CD8-positive, alpha-beta memory T cell (primary cell): Measurements from ENCODE around the gene MAML1. TPM values are rescaled to one million over a fixed set of nuclear protein-coding genes. Genes with fewer than 3 reads are reported as not detected.

ENCODE experiments used
- CTCF ChIA-PET: fragments of 350-600 bp; sonication (Branson Sonifier 250); formaldehyde crosslinking; loops from one replicate; lab custom pipeline; 2021; ENCODE audit warnings: antibody characterized with exemption; lab: Charles Lee
- POLR2A ChIA-PET: fragments of 350-600 bp; sonication (Branson Sonifier 250); formaldehyde crosslinking; loops from one replicate; lab custom pipeline; 2021; ENCODE audit warnings: antibody characterized with exemption; lab: Charles Lee
- DNase-seq, 5 donors: peaks; one replicate each; pipeline versions ENCODE4 v3.0.0 to v3.0.0-alpha.2; 2020 to 2022; ENCODE audit warnings: mixed read lengths in 1 of 5
- H3K27ac ChIP-seq: one replicate; pipeline ENCODE4 v1.7.0; 2013; ENCODE audit warnings: low read depth, mild to moderate bottlenecking, low read length, moderate library complexity
- H3K27me3 ChIP-seq: 2 replicates; pipeline ENCODE4 v1.7.0; 2013; ENCODE audit warnings: low read length, mild to moderate bottlenecking; ENCODE audit not compliant: insufficient read depth, poor library complexity, severe bottlenecking
- H3K36me3 ChIP-seq: 2 replicates; pipeline ENCODE4 v1.7.0; 2013; ENCODE audit warnings: mild to moderate bottlenecking, low read length, moderate library complexity; ENCODE audit not compliant: insufficient read depth
- H3K4me1 ChIP-seq: 2 replicates; pipeline ENCODE4 v1.7.0; 2013; ENCODE audit warnings: mild to moderate bottlenecking, low read length, moderate library complexity; ENCODE audit not compliant: insufficient read depth
- H3K4me3 ChIP-seq: 2 replicates; pipeline ENCODE4 v1.7.0; 2013; ENCODE audit warnings: mild to moderate bottlenecking, low read length
- H3K9me3 ChIP-seq: 2 replicates; pipeline ENCODE4 v1.7.0; 2013; ENCODE audit warnings: mild to moderate bottlenecking, low read length
- H3K27ac Mint-ChIP-seq, 8 donors: one replicate each; pipeline ENCODE4 v1.8.0; 2020 to 2021; ENCODE audit warnings: mixed read lengths in 8 of 8, mild to moderate bottlenecking in 6 of 8, inconsistent platforms in 3 of 8, moderate library complexity in 3 of 8
- H3K27me3 Mint-ChIP-seq, 2 donors: one replicate each; pipeline ENCODE4 v1.8.0; 2020 to 2021; ENCODE audit warnings: mixed read lengths in 2 of 2, mild to moderate bottlenecking in 1 of 2, moderate library complexity in 1 of 2
- H3K36me3 Mint-ChIP-seq, 3 donors: one replicate each; pipeline ENCODE4 v1.8.0; 2020 to 2021; ENCODE audit warnings: mixed read lengths in 3 of 3, inconsistent platforms in 1 of 3, mild to moderate bottlenecking in 1 of 3
- H3K4me1 Mint-ChIP-seq, 3 donors: one replicate each; pipeline ENCODE4 v1.8.0; 2020 to 2021; ENCODE audit warnings: mixed read lengths in 3 of 3, inconsistent platforms in 1 of 3, mild to moderate bottlenecking in 1 of 3
- H3K4me3 Mint-ChIP-seq, 7 donors: one replicate each; pipeline ENCODE4 v1.8.0; 2020 to 2021; ENCODE audit warnings: mixed read lengths in 7 of 7, mild to moderate bottlenecking in 6 of 7, moderate library complexity in 4 of 7, inconsistent platforms in 2 of 7
- H3K9me3 Mint-ChIP-seq, 5 donors: one replicate each; pipeline ENCODE4 v1.8.0; 2020 to 2022; ENCODE audit warnings: mixed read lengths in 5 of 5, mild to moderate bottlenecking in 3 of 5, moderate library complexity in 2 of 5, inconsistent platforms in 1 of 5
- polyA plus RNA-seq: library from polyadenylated mRNA; unstranded; fragments of 300-500 nt; fragmentation: Illumina TruSeq; gene quantifications from one replicate; pipeline ENCODE4 v1.2.3, GENCODE V29; 2021
- total RNA-seq, 2 experiments: library from RNA; stranded (reverse); gene quantifications; one replicate each; pipeline ENCODE4 v1.2.3, GENCODE V29; 2021

MAML1 gene
- total and polyA plus RNA-seq, 3 experiments from 2014 or later: 9.1 to 30.9 (median 30.4) TPM

GRCh38 chr5:179753971-179754370 is 21.3 kb downstream of the MAML1 start:
- no peaks in the 10 kb centered on the region for H3K9me3 Mint-ChIP-seq
- H3K36me3 Mint-ChIP-seq: peaks cover 0 to 24% (median 3%) of the 10 kb centered on the region in 3 donors
- H3K27ac Mint-ChIP-seq: peak overlapping the region in 3 of 8 donors; percentile 50 to 53 (median 51)
- CTCF ChIA-PET: interaction anchor here (1.2 to 1.4 kb wide), 2 partner anchors 9 to 15 kb away, joined by 3 to 6 read pairs; no protein-coding TSS in a partner anchor
- peaks cover 39 to 60% (median 41%) of the 10 kb centered on the region in 3 donors for H3K4me1 Mint-ChIP-seq
- Histone ChIP-seq H3K9me3 (no peaks in the 10 kb centered on the region), H3K4me3 (no peak overlapping the region), H3K4me1 (peaks cover 14% of the 10 kb centered on the region), H3K36me3 (no peaks in the 10 kb centered on the region), H3K27me3 (no peaks in the 10 kb centered on the region), H3K27ac (no peak overlapping the region)
- H3K4me3 Mint-ChIP-seq: no peak overlapping the region
- H3K27me3 Mint-ChIP-seq: no peaks in the 10 kb centered on the region
- POLR2A ChIA-PET: no interaction called here
- DNase-seq: no peak

GRCh38 chr5:179755022-179755421 is 22.4 kb downstream of the MAML1 start:
- Histone ChIP-seq H3K9me3 (no peaks in the 10 kb centered on the region), H3K27ac (no peak overlapping the region), H3K27me3 (no peaks in the 10 kb centered on the region), H3K4me1 (peaks cover 16% of the 10 kb centered on the region), H3K36me3 (no peaks in the 10 kb centered on the region), H3K4me3 (no peak overlapping the region)
- DNase-seq: no peak
- peak overlapping the region; percentile 2 to 67 (median 36) for H3K27ac Mint-ChIP-seq
- no peaks in the 10 kb centered on the region for H3K27me3 Mint-ChIP-seq
- POLR2A ChIA-PET: interaction anchor here (0.7 kb wide), 1 partner anchor 39 kb away, joined by 5 read pairs; no protein-coding TSS in a partner anchor
- CTCF ChIA-PET: interaction anchor here (1.2 to 1.4 kb wide), 3 partner anchors 8 to 41 kb away, joined by 3 to 7 read pairs (median 6); no protein-coding TSS in a partner anchor
- no peak overlapping the region for H3K4me3 Mint-ChIP-seq
- no peaks in the 10 kb centered on the region for H3K9me3 Mint-ChIP-seq
- peaks cover 48 to 62% (median 48%) of the 10 kb centered on the region in 3 donors for H3K4me1 Mint-ChIP-seq
- H3K36me3 Mint-ChIP-seq: peaks cover 0 to 18% (median 3%) of the 10 kb centered on the region in 3 donors

GRCh38 chr5:179758955-179759354 is 26.3 kb downstream of the MAML1 start:
- peaks cover 56 to 78% (median 66%) of the 10 kb centered on the region in 3 donors for H3K4me1 Mint-ChIP-seq
- POLR2A ChIA-PET: no interaction called here
- CTCF ChIA-PET: no interaction called here
- no peak overlapping the region for H3K4me3 Mint-ChIP-seq
- H3K27ac Mint-ChIP-seq: peak overlapping the region in 2 of 8 donors; percentile 24 to 70
- Histone ChIP-seq H3K36me3 (no peaks in the 10 kb centered on the region), H3K4me1 (peaks cover 37% of the 10 kb centered on the region), H3K9me3 (no peaks in the 10 kb centered on the region), H3K27ac (no peak overlapping the region), H3K4me3 (no peak overlapping the region), H3K27me3 (no peaks in the 10 kb centered on the region)
- no peaks in the 10 kb centered on the region for H3K27me3 Mint-ChIP-seq
- H3K36me3 Mint-ChIP-seq: peaks cover 0 to 8% (median 0%) of the 10 kb centered on the region in 3 donors
- no peaks in the 10 kb centered on the region for H3K9me3 Mint-ChIP-seq
- DNase-seq: no peak

GRCh38 chr5:179759581-179760551 is 27.2 kb downstream of the MAML1 start:
- Mint-ChIP-seq H3K36me3 (peaks cover 0 to 11% (median 0%) of the 10 kb centered on the region in 3 donors), H3K4me3 (peak overlapping the region in 1 of 7 donors; percentile 15), H3K4me1 (peaks cover 48 to 72% (median 64%) of the 10 kb centered on the region in 3 donors), H3K27me3 (no peaks in the 10 kb centered on the region), H3K27ac (peak overlapping the region; percentile 42 to 92 (median 83)), H3K9me3 (no peaks in the 10 kb centered on the region)
- no peaks in the 10 kb centered on the region for H3K36me3 ChIP-seq
- ChIA-PET POLR2A (no interaction called here), CTCF (no interaction called here)
- no peak overlapping the region for H3K4me3 ChIP-seq
- no peaks in the 10 kb centered on the region for H3K27me3 ChIP-seq
- no peak overlapping the region for H3K27ac ChIP-seq
- peaks cover 30% of the 10 kb centered on the region for H3K4me1 ChIP-seq
- no peaks in the 10 kb centered on the region for H3K9me3 ChIP-seq
- no peak for DNase-seq

GRCh38 chr5:179762079-179762780 is 29.6 kb downstream of the MAML1 start:
- Histone ChIP-seq H3K9me3 (no peaks in the 10 kb centered on the region), H3K36me3 (peaks cover 20% of the 10 kb centered on the region), H3K27ac (peak overlapping the region; percentile 19), H3K4me1 (peaks cover 30% of the 10 kb centered on the region), H3K4me3 (no peak overlapping the region), H3K27me3 (no peaks in the 10 kb centered on the region)
- POLR2A ChIA-PET: interaction anchor here (0.8 to 1.4 kb wide), 4 partner anchors 32 to 75 kb away, joined by 3 to 7 read pairs (median 4); partner anchors contain the start of gene LTC4S
- Mint-ChIP-seq H3K36me3 (peaks cover 0 to 34% (median 0%) of the 10 kb centered on the region in 3 donors), H3K9me3 (no peaks in the 10 kb centered on the region), H3K27me3 (no peaks in the 10 kb centered on the region), H3K4me3 (no peak overlapping the region), H3K4me1 (peaks cover 40 to 68% (median 49%) of the 10 kb centered on the region in 3 donors), H3K27ac (peak overlapping the region; percentile 12 to 94 (median 80))
- CTCF ChIA-PET: interaction anchor here (0.7 to 6.7 kb wide), 21 partner anchors 8 to 329 kb away, joined by 3 to 61 read pairs (median 5); partner anchors contain the start of genes CBY3, LTC4S, MRNIP and SQSTM1
- peak in 3 of 5 donors; percentile 8 to 32 (median 24) for DNase-seq

- Histone ChIP-seq H3K4me1 (peaks cover 30% of the 10 kb centered on the region), H3K9me3 (no peaks in the 10 kb centered on the region), H3K27me3 (no peaks in the 10 kb centered on the region), H3K4me3 (no peak overlapping the region), H3K27ac (peak overlapping the region; percentile 19), H3K36me3 (peaks cover 25% of the 10 kb centered on the region)
- Mint-ChIP-seq H3K27me3 (no peaks in the 10 kb centered on the region), H3K27ac (peak overlapping the region in 7 of 8 donors; percentile 3 to 93 (median 34)), H3K4me3 (no peak overlapping the region), H3K36me3 (peaks cover 0 to 39% (median 0%) of the 10 kb centered on the region in 3 donors), H3K4me1 (peaks cover 38 to 70% (median 49%) of the 10 kb centered on the region in 3 donors), H3K9me3 (no peaks in the 10 kb centered on the region)
- POLR2A ChIA-PET: interaction anchor here (0.8 to 1.4 kb wide), 4 partner anchors 31 to 74 kb away, joined by 3 to 7 read pairs (median 4); partner anchors contain the start of gene LTC4S
- CTCF ChIA-PET: interaction anchor here (0.7 to 6.7 kb wide), 22 partner anchors 9 to 328 kb away, joined by 3 to 61 read pairs (median 4); partner anchors contain the start of genes CBY3, LTC4S, MRNIP and SQSTM1
- DNase-seq: no peak
Measured at GRCh38 chr5:179762781-179763176, 30.2 kb downstream of the MAML1 start.

- peaks cover 38 to 70% (median 49%) of the 10 kb centered on the region in 3 donors for H3K4me1 Mint-ChIP-seq
- POLR2A ChIA-PET: interaction anchor here (0.6 to 1.4 kb wide), 3 partner anchors 31 to 85 kb away, joined by 4 to 7 read pairs (median 5); partner anchors contain the start of gene LTC4S
- DNase-seq: peak; percentile 23 to 67 (median 41)
- peaks cover 30% of the 10 kb centered on the region for H3K4me1 ChIP-seq
- H3K9me3 Mint-ChIP-seq: no peaks in the 10 kb centered on the region
- H3K27me3 ChIP-seq: no peaks in the 10 kb centered on the region
- no peaks in the 10 kb centered on the region for H3K27me3 Mint-ChIP-seq
- no peak overlapping the region for H3K4me3 Mint-ChIP-seq
- CTCF ChIA-PET: interaction anchor here (0.7 to 6.7 kb wide), 22 partner anchors 8 to 328 kb away, joined by 3 to 61 read pairs (median 4); partner anchors contain the start of genes CBY3, LTC4S, MRNIP and SQSTM1
- no peak overlapping the region for H3K4me3 ChIP-seq
- H3K9me3 ChIP-seq: no peaks in the 10 kb centered on the region
- peak overlapping the region in 7 of 8 donors; percentile 6 to 83 (median 52) for H3K27ac Mint-ChIP-seq
- H3K36me3 Mint-ChIP-seq: peaks cover 0 to 44% (median 0%) of the 10 kb centered on the region in 3 donors
- no peak overlapping the region for H3K27ac ChIP-seq
- peaks cover 25% of the 10 kb centered on the region for H3K36me3 ChIP-seq
Measured at GRCh38 chr5:179763215-179763945, 30.8 kb downstream of the MAML1 start.
